GM23338 (cell line): ENCODE results near the gene PTER. TPM values are rescaled to one million over a fixed set of nuclear protein-coding genes. Genes with fewer than 3 reads are reported as not detected.
A peak's percentile ranks its signal among the peaks of the same experiment; 100 is the strongest.

Experiments
- ATAC-seq: fragments of 200-7000 bp; cut with Tn5 transposase; 3 replicates; pipeline ENCODE4 v1.9.1; 2020
- DNase-seq: peaks from one replicate; pipeline ENCODE4 v3.0.0-alpha.2; 2015; ENCODE audit warnings: low spot score
- H2AFZ ChIP-seq: fragments of 200-600 bp; sonication (generic); 2 replicates; pipeline ENCODE4 v1.8.0; 2016; ENCODE audit warnings: antibody characterized with exemption, mild to moderate bottlenecking, moderate library complexity
- H3F3A ChIP-seq: fragments of 200-600 bp; sonication (generic); replicated peaks from 2 replicates; pipeline ENCODE4 v1.8.0; 2017; ENCODE audit warnings: antibody characterized with exemption, mixed run types, low read depth
- H3K27ac ChIP-seq: fragments of 200-600 bp; sonication (generic); 2 replicates; pipeline ENCODE4 v1.6.1; 2016; ENCODE audit warnings: low read depth
- H3K27me3 ChIP-seq: fragments of 200-600 bp; sonication (generic); 2 replicates; pipeline ENCODE4 v1.8.0; 2016; ENCODE audit warnings: mild to moderate bottlenecking, mixed run types, moderate library complexity; ENCODE audit not compliant: insufficient read depth
- H3K36me3 ChIP-seq: fragments of 200-600 bp; sonication (generic); 2 replicates; pipeline ENCODE4 v1.8.0; 2016; ENCODE audit warnings: mild to moderate bottlenecking; ENCODE audit not compliant: insufficient read depth
- H3K4me1 ChIP-seq: fragments of 200-600 bp; sonication (generic); 2 replicates; pipeline ENCODE4 v1.8.0; 2016; ENCODE audit warnings: mild to moderate bottlenecking, moderate library complexity; ENCODE audit not compliant: insufficient read depth
- H3K4me2 ChIP-seq: fragments of 200-600 bp; sonication (generic); 2 replicates; pipeline ENCODE4 v1.7.1; 2017; ENCODE audit warnings: mixed run types
- H3K4me3 ChIP-seq: fragments of 200-600 bp; sonication (generic); 2 replicates; pipeline ENCODE4 v1.6.1; 2016; ENCODE audit warnings: mixed run types
- H3K79me2 ChIP-seq: fragments of 200-600 bp; sonication (generic); replicated peaks from 2 replicates; pipeline ENCODE4 v1.8.0; 2017; ENCODE audit warnings: mild to moderate bottlenecking; ENCODE audit not compliant: insufficient read depth
- H3K9me2 ChIP-seq: fragments of 200-600 bp; sonication (generic); 2 replicates; pipeline ENCODE4 v1.8.0; 2017; ENCODE audit not compliant: insufficient read depth
- H4K20me1 ChIP-seq: fragments of 200-600 bp; sonication (generic); replicated peaks from 2 replicates; pipeline ENCODE4 v1.8.0; 2017; ENCODE audit warnings: mild to moderate bottlenecking; ENCODE audit not compliant: insufficient read depth
- H3K27ac Mint-ChIP-seq: 2 replicates; pipeline ENCODE4 v1.8.0; 2020; ENCODE audit warnings: inconsistent platforms, mild to moderate bottlenecking, moderate library complexity, mixed read lengths
- H3K27me3 Mint-ChIP-seq: 3 replicates; pipeline ENCODE4 v1.8.0; 2022; ENCODE audit warnings: low read depth, mild to moderate bottlenecking, moderate library complexity, mixed read lengths, inconsistent platforms; ENCODE audit not compliant: insufficient read depth, poor library complexity
- H3K36me3 Mint-ChIP-seq: 3 replicates; pipeline ENCODE4 v1.8.0; 2021; ENCODE audit warnings: low read depth, mild to moderate bottlenecking, inconsistent platforms, moderate library complexity, mixed read lengths
- H3K4me1 Mint-ChIP-seq: 3 replicates; pipeline ENCODE4 v1.8.0; 2020; ENCODE audit warnings: mild to moderate bottlenecking, inconsistent platforms, mixed read lengths
- H3K4me3 Mint-ChIP-seq: 3 replicates; pipeline ENCODE4 v1.8.0; 2021; ENCODE audit warnings: moderate library complexity, mild to moderate bottlenecking, inconsistent platforms, mixed read lengths
- H3K9me3 Mint-ChIP-seq: 3 replicates; pipeline ENCODE4 v1.8.0; 2020; ENCODE audit warnings: moderate library complexity, mild to moderate bottlenecking, inconsistent platforms, mixed read lengths
- CREB1 ChIP-seq: fragments of 250-450 bp; sonication (Bioruptor Pico); IDR thresholded peaks from 2 replicates; pipeline ENCODE4 v1.5.0; 2020; ENCODE audit warnings: low read depth, mild to moderate bottlenecking, moderate library complexity
- CTCF ChIP-seq, 2 experiments: fragments of 200-600 bp in 1 of 2; sonication (generic) in 1 of 2; conservative IDR thresholded peaks; 2 replicates each; pipeline versions ENCODE4 v1.5.1 to v1.6.1; 2016 to 2017; ENCODE audit warnings: antibody characterized with exemption in 2 of 2, low read depth in 2 of 2, mild to moderate bottlenecking in 2 of 2, moderate library complexity in 1 of 2
- ETS1 ChIP-seq: IDR thresholded peaks from 2 replicates; pipeline ENCODE4 v1.6.1; 2016; ENCODE audit warnings: antibody characterized with exemption
- EZH2phosphoT487 ChIP-seq: fragments of 200-600 bp; sonication (generic); IDR thresholded peaks from one replicate; pipeline ENCODE4 v1.8.1; 2018; ENCODE audit warnings: antibody characterized with exemption; ENCODE audit not compliant: unreplicated experiment
- POLR2AphosphoS5 ChIP-seq: IDR thresholded peaks from 2 replicates; pipeline ENCODE4 v1.6.1; 2016; ENCODE audit warnings: antibody characterized with exemption, low read depth
- STAT1 ChIP-seq: IDR thresholded peaks from one replicate; pipeline ENCODE4 v1.6.1; 2016; ENCODE audit warnings: antibody characterized with exemption; ENCODE audit not compliant: unreplicated experiment
- ZNF331 ChIP-seq: fragments of 250-450 bp; sonication (Bioruptor Pico); IDR thresholded peaks from 2 replicates; pipeline ENCODE4 v1.5.0; 2020; ENCODE audit warnings: low read depth, mild to moderate bottlenecking, moderate library complexity
- polyA plus RNA-seq: library from polyadenylated mRNA; unstranded; fragments of >200 nt; fragmentation: Nextera tagmentation; extraction: Ambion mirVana; gene quantifications from 2 replicates; pipeline ENCODE4 v1.2.1, GENCODE V29; 2016
- total RNA-seq: library from RNA; depleted of rRNA; stranded (reverse); fragments of >200 nt; shearing (Covaris generic); gene quantifications from 2 replicates; pipeline ENCODE4 v1.2.3, GENCODE V29; 2014
- TF ChIP-seq, protein P1 (sequence below): fragments of 250-450 bp; sonication (Bioruptor Pico); IDR thresholded peaks from 2 replicates; pipeline ENCODE4 v1.5.0; 2020; ENCODE audit warnings: mild to moderate bottlenecking, moderate library complexity

Gene PTER
- total and polyA plus RNA-seq, 2 experiments from 2014 or later = 4.8 to 4.9 TPM

- TF ChIP-seq, protein P1, sequence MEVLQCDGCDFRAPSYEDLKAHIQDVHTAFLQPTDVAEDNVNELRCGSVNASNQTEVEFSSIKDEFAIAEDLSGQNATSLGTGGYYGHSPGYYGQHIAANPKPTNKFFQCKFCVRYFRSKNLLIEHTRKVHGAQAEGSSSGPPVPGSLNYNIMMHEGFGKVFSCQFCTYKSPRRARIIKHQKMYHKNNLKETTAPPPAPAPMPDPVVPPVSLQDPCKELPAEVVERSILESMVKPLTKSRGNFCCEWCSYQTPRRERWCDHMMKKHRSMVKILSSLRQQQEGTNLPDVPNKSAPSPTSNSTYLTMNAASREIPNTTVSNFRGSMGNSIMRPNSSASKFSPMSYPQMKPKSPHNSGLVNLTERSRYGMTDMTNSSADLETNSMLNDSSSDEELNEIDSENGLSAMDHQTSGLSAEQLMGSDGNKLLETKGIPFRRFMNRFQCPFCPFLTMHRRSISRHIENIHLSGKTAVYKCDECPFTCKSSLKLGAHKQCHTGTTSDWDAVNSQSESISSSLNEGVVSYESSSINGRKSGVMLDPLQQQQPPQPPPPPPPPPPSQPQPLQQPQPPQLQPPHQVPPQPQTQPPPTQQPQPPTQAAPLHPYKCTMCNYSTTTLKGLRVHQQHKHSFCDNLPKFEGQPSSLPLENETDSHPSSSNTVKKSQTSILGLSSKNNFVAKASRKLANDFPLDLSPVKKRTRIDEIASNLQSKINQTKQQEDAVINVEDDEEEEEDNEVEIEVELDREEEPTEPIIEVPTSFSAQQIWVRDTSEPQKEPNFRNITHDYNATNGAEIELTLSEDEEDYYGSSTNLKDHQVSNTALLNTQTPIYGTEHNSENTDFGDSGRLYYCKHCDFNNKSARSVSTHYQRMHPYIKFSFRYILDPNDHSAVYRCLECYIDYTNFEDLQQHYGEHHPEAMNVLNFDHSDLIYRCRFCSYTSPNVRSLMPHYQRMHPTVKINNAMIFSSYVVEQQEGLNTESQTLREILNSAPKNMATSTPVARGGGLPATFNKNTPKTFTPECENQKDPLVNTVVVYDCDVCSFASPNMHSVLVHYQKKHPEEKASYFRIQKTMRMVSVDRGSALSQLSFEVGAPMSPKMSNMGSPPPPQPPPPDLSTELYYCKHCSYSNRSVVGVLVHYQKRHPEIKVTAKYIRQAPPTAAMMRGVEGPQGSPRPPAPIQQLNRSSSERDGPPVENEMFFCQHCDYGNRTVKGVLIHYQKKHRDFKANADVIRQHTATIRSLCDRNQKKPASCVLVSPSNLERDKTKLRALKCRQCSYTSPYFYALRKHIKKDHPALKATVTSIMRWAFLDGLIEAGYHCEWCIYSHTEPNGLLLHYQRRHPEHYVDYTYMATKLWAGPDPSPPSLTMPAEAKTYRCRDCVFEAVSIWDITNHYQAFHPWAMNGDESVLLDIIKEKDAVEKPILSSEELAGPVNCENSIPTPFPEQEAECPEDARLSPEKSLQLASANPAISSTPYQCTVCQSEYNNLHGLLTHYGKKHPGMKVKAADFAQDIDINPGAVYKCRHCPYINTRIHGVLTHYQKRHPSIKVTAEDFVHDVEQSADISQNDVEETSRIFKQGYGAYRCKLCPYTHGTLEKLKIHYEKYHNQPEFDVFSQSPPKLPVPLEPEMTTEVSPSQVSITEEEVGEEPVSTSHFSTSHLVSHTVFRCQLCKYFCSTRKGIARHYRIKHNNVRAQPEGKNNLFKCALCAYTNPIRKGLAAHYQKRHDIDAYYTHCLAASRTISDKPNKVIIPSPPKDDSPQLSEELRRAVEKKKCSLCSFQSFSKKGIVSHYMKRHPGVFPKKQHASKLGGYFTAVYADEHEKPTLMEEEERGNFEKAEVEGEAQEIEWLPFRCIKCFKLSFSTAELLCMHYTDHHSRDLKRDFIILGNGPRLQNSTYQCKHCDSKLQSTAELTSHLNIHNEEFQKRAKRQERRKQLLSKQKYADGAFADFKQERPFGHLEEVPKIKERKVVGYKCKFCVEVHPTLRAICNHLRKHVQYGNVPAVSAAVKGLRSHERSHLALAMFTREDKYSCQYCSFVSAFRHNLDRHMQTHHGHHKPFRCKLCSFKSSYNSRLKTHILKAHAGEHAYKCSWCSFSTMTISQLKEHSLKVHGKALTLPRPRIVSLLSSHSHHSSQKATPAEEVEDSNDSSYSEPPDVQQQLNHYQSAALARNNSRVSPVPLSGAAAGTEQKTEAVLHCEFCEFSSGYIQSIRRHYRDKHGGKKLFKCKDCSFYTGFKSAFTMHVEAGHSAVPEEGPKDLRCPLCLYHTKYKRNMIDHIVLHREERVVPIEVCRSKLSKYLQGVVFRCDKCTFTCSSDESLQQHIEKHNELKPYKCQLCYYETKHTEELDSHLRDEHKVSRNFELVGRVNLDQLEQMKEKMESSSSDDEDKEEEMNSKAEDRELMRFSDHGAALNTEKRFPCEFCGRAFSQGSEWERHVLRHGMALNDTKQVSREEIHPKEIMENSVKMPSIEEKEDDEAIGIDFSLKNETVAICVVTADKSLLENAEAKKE (CRISPR knock-in tag) = no peak
- TF ChIP-seq ETS1 = no peak
- no peak for TF ChIP-seq POLR2AphosphoS5
These were observed 3.8 kb downstream of the PTER start (continued) for GRCh38 chr10:16440396-16441133.

DNA sequence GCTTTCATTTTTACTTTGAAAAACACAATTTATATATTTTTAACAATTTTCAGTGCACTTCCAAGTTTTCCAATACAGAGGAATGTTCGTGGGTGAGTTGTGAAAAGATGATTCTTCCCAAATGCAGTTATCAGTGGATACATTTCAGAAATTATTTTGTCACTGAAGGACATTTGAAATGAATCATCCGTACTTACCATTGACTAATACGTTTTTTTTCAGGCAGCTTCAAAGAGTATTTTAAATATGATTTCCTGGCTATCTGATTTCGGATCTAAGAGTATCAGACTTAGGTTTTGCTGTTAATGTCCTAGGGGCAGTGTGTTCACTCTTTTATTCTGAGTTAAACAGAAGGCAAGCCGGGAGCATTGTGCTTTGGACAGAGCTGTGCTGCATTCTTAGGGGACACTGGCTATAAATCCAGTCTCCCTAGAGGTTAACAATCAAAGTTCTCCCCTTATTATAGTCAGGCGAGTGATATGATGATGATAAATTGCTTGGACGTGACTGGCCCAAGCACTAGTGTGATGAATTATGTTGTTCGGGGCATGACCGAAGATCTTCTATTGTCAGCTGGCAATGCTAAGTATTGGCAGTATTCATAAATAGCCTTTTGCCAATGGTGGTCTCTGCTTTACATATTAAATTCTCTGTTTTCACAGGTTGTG, 4.5 kb downstream of the PTER start:
- no peaks in the 10 kb centered on the region for H3F3A ChIP-seq
- Mint-ChIP-seq H3K36me3 (no peaks in the 10 kb centered on the region), H3K4me1 (peaks cover 21% of the 10 kb centered on the region), H3K9me3 (no peaks in the 10 kb centered on the region), H3K27ac (0 out of 2 replicates have a peak overlapping the region, but pooled peaks have one; percentile 19), H3K4me3 (no peak overlapping the region), H3K27me3 (no peaks in the 10 kb centered on the region)
- H4K20me1 ChIP-seq = no peaks in the 10 kb centered on the region; the same call in 1 of the 2 replicates
- ATAC-seq (no peak), DNase-seq (no peak)
- H3K4me3 ChIP-seq = no peak overlapping the region
- TF ChIP-seq CTCF (conservative IDR thresholded peaks at IDR 0.05; ENCODE audit: low read depth in 2 of 2) (no peak), CREB1 (CRISPR knock-in tag) (no peak), EZH2phosphoT487 (no peak), ZNF331 (CRISPR knock-in tag) (no peak), POLR2AphosphoS5 (no peak), STAT1 (no peak)
- no peak overlapping the region for H2AFZ ChIP-seq
- no peaks in the 10 kb centered on the region for H3K27me3 ChIP-seq
- no peak overlapping the region for H3K4me2 ChIP-seq
- H3K4me1 ChIP-seq = no peaks in the 10 kb centered on the region
- H3K36me3 ChIP-seq = no peaks in the 10 kb centered on the region
- H3K9me2 ChIP-seq = no peaks in the 10 kb centered on the region
- no peaks in the 10 kb centered on the region for H3K79me2 ChIP-seq
- no peak overlapping the region for H3K27ac ChIP-seq
